Fibroblast of the aortic adventitia (primary cell): ENCODE results near the gene MTFR1L. TPM values are rescaled to one million over a fixed set of nuclear protein-coding genes. Genes with fewer than 3 reads are reported as not detected.
A peak's percentile ranks its signal among the peaks of the same experiment; 100 is the strongest.

Experiments
- DNase-seq: peaks from one replicate; pipeline ENCODE4 v3.0.0-alpha.2; 2010; ENCODE audit warnings: low read depth
- H3K4me3 ChIP-seq: 2 replicates; pipeline ENCODE4 v1.5.1; 2011; ENCODE audit warnings: low read depth, mild to moderate bottlenecking, control low read depth, low read length, moderate library complexity
- CTCF ChIP-seq: IDR thresholded peaks from 2 replicates; pipeline ENCODE4 v1.5.1; 2011; ENCODE audit warnings: mild to moderate bottlenecking, low read length, control low read depth, inconsistent platforms; ENCODE audit not compliant: insufficient read depth
- total RNA-seq: library from RNA; depleted of rRNA; stranded (reverse); fragments of >200 nt; gene quantifications from 2 replicates; pipeline ENCODE4 v1.2.3, GENCODE V29; 2012; ENCODE audit warnings: low replicate concordance

MTFR1L gene
- total RNA-seq, 1 donor: 44.6 TPM

GRCh38 chr1:25874635-25875153 is 54.9 kb downstream of the MTFR1L start:
- no peak for TF ChIP-seq CTCF
- no peak for DNase-seq
- H3K4me3 ChIP-seq: peak overlapping the region; percentile 72

- no peak for TF ChIP-seq CTCF
- H3K4me3 ChIP-seq: peak within 1 kb of the TSS; percentile 72
- DNase-seq: peak; percentile 59
Observed at GRCh38 chr1:25875154-25875855, 55.6 kb downstream of the MTFR1L start, which contains the start of gene PAQR7. PAQR7 (minus strand) TSS chr1:25875708; CDS start chr1:25863839, 11,869 bp downstream.

GRCh38 chr1:25875856-25876692 is 56.3 kb downstream of the MTFR1L start:
- DNase-seq: no peak

GRCh38 chr1:25876693-25877077 is 56.9 kb downstream of the MTFR1L start:
- DNase-seq: no peak
- H3K4me3 ChIP-seq: no peak overlapping the region
- TF ChIP-seq CTCF: no peak

More at GRCh38 chr1:25875856-25876692, 56.3 kb downstream of the MTFR1L start:
- no peak for TF ChIP-seq CTCF
- H3K4me3 ChIP-seq: peak overlapping the region; percentile 72

- H3K4me3 ChIP-seq: no peak overlapping the region
- no peak for DNase-seq
- no peak for TF ChIP-seq CTCF
Observed at GRCh38 chr1:25877155-25877554, 57.4 kb downstream of the MTFR1L start.

- H3K4me3 ChIP-seq: no peak overlapping the region
- TF ChIP-seq CTCF: no peak
- no peak for DNase-seq
Observed at GRCh38 chr1:25878690-25879089, 58.9 kb downstream of the MTFR1L start.
